GM12891 (cell line): ENCODE data around the gene PXDN.

Experiments used
- DNase-seq: peaks from one replicate; pipeline ENCODE4 v3.0.0; 2011; ENCODE audit warnings: low spot score; ENCODE audit not compliant: insufficient read length
- FAIRE-seq: peaks from 2 replicates; lab custom pipeline; 2011; peaks lifted over from hg19 to GRCh38; lab: Jason Lieb, UNC
- PAX5 ChIP-seq: IDR thresholded peaks from 2 replicates; pipeline ENCODE4 v1.6.1; 2011; ENCODE audit warnings: low read length, moderate library complexity, mild to moderate bottlenecking; ENCODE audit not compliant: insufficient read depth, severe bottlenecking
- POLR2A ChIP-seq: IDR thresholded peaks from 2 replicates; pipeline ENCODE4 v1.6.1; 2011; ENCODE audit warnings: low read depth, low read length, control low read depth
- POLR2AphosphoS5 ChIP-seq: IDR thresholded peaks from 2 replicates; pipeline ENCODE4 v1.6.1; 2011; ENCODE audit warnings: low read depth, low read length, control low read depth
- POU2F2 ChIP-seq: IDR thresholded peaks from 2 replicates; pipeline ENCODE4 v1.6.1; 2011; ENCODE audit warnings: low read depth, mild to moderate bottlenecking, control low read depth, low read length, moderate library complexity
- SPI1 ChIP-seq: IDR thresholded peaks from 2 replicates; pipeline ENCODE4 v1.6.1; 2011; ENCODE audit warnings: low read depth, low read length, control low read depth
- TAF1 ChIP-seq: IDR thresholded peaks from 2 replicates; pipeline ENCODE4 v1.6.1; 2011; ENCODE audit warnings: low read depth, low read length, control low read depth

PXDN gene

DNA sequence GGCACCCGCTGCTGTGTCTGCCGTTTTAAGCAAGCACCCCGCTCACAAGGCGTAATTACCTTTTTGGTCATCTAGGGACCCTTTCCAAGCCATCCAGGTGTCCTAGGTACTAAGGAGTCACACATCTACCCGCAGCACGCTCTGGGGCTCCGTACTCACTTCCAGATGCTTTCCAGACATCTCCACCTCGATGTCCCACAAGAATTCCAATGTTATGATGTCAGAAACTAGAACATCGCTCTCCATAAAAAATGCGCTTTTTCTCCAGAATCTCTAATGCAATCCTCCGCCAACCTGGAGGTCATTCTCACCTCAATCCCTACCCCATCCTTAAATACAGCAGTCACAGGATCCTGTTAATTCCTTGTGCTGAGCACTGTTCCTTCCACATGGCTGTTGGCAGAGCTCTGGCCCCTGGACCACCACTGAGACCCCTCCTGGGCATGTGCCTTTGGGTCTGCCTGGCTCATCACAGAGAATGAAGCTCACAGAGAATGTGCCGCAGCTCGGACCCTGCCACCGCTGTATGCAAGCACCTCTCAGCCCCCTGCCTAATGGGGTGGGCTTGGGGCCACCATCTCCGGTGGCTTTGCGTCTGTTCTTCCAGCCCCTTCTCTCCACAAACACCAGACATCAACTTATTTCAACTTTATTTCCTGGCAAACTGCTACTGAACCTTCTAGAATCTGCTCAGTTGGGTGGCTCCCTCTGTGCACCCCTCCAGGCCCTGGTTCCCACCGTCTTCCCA is 4.6 kb upstream of the PXDN start:
- TF ChIP-seq SPI1 (no peak), TAF1 (no peak), POLR2AphosphoS5 (no peak), PAX5 (no peak), POU2F2 (no peak)
- FAIRE-seq (no peak), DNase-seq (no peak)

- no peak for TF ChIP-seq POLR2AphosphoS5
- TF ChIP-seq POU2F2, result no peak
- TF ChIP-seq PAX5, result no peak
- TF ChIP-seq TAF1, result no peak
- TF ChIP-seq POLR2A, result no peak
- no peak for TF ChIP-seq SPI1
- DNase-seq (no peak), FAIRE-seq (no peak)
Measured at GRCh38 chr2:1748176-1748740, 3.9 kb upstream of the PXDN start.

- FAIRE-seq, result no peak
- TF ChIP-seq POLR2A (no peak), POU2F2 (no peak), PAX5 (no peak), SPI1 (no peak), POLR2AphosphoS5 (no peak), TAF1 (no peak)
Measured at GRCh38 chr2:1747065-1747941, 3.0 kb upstream of the PXDN start.

DNA sequence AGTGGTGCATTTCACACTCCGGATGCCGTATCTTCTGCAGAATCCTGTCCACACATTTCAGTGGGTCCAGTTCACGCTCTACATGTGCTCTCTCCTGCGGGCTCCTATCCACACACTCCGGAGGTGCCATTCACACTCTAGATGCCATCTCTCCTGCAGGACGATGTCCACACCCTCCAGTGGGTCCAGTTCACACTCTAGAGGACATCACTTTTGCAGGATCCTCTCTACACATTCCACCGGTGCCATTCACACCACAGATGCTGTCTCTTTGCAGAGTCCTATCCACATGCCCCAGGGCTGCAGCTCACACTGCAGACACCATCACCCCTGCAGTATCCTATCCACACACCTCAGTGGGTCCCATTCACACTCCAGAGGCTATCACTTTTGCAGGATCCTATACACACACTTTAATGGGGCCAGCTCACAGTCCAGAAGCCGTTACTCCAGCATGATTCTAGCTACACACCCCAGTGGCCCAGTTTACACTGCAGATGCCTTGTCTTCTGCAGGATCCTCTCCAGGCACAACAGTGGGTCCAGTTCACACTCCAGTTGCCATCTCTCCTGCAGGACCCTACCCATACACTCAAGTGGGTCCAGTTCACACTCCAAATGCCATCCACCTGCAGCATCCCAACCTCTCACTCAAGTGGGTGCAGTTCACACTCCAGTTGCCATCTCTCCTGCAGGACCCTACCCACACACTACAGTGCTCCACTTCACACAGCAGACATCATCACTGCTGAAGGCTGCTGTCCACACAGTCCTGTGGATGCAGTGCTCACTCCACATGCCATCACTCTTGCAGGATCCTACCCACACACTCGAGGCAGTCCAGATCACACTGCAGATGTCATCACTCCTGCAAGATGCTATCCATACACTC is 2.1 kb upstream of the PXDN start:
- no peak for DNase-seq
- no peak for TF ChIP-seq POU2F2
- TF ChIP-seq TAF1, result no peak
- TF ChIP-seq POLR2AphosphoS5, result no peak
- no peak for TF ChIP-seq SPI1
- TF ChIP-seq POLR2A, result no peak
- no peak for TF ChIP-seq PAX5
- no peak for FAIRE-seq

More at GRCh38 chr2:1747065-1747941, 3.0 kb upstream of the PXDN start:
- no peak for DNase-seq

DNA sequence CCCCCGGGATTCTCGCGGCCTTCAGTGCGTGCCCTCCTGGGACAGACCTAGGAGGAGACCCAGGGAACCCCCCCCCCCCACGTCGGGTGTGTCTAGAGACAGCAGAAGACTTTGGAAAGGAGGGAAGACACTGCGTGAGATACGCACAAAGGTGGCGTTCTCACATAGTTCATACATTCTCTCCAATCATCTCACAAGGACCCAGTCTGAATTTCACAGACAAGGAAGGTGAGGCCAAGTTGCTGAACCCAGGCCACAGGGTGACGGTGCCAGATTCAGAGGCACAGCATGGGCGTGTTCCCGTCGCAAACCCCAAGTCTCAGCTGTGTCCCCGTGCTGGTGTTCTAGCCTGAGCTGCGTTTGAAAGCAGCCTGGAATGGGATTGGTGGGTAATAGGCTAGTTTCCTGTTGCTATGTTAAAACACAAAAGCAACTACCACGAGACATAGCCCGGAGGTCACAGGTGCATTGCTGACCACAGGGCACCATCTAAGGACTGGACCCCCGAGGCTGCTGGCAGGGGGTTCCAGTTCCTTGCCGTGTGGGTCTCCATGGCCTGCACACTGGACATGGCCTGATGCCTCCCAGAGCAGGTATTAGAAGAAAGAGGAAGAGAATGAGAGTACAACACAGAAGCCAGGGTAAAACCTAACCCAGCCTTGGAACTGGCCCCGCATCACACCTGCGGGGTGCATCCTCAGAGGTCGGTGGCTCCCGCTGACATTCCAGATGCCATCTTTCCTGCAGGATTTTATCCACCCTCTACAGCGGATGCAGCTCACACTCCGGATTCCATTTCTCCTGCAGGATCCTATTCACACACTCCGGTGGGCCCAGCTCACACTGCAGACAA is 1.1 kb upstream of the PXDN start:
- TF ChIP-seq POLR2AphosphoS5, result no peak
- TF ChIP-seq TAF1, result no peak
- DNase-seq (no peak), FAIRE-seq (peak; percentile 20)

DNA sequence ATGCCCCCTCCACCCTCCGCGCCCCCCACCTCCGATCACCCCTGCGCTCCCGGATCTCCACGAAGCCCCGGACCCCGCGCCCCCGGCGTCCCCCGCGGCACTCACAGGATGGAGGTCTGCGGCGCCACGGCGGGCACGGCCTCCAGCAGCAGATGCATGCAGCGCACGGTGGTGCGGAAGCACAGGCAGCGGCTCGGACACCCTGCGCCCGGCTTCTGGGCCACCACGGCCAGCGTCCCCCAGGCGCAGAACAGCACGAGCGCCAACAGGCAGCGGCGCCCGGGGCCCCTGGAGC is 217 bp downstream of the PXDN start:
- DNase-seq (no peak), FAIRE-seq (no peak)
- TF ChIP-seq POLR2AphosphoS5 (no peak), SPI1 (no peak), POU2F2 (no peak), POLR2A (no peak), TAF1 (no peak)

DNA sequence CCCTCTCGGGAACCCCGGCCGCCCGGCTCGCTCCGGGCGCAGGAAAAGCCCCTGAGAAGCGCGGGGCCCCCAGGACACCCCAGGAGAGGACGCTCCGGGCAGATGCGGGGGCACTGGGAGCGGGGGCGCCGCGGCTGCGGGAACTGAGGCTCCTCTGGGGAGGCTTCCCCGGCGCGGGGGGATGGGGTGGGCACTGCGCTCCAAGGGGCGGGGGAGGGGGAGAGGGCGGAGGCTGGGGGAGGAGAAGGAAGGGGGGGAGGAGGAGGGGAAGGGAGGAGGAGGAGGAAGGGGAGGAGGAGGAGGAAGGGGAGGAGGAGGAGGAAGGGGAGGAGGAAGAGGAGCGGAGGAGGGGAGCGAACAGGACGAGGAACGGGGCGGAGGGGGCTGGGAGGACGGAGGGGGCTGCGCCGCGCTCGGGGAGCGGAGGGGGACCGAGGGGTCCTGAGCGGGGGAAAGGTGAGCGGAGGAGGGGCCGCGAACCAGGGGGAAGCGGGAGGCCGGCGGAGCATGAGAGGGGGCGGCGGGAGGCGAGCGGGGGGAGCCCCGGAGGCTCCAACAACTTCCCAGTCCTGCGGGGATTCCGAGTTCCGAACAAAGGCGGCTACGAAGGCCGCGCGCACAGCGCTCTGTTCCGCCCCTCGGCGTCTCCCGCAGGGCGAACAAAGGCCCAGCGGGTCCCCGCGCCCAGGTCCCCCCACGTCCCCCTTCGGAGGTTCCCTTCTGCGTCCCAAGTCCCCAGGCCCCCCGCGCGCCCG is 742 bp downstream of the PXDN start:
- no peak for FAIRE-seq
- no peak for TF ChIP-seq SPI1
- no peak for TF ChIP-seq TAF1
- no peak for TF ChIP-seq PAX5
- TF ChIP-seq POLR2A, result no peak
- no peak for TF ChIP-seq POU2F2
- TF ChIP-seq POLR2AphosphoS5, result no peak
- DNase-seq, result no peak
